Activated CD4-positive, alpha-beta T cell treated with anti-CD3 and anti-CD28 coated beads, Interleukin-2, Interleukin-4, amounts not matched to agents 100 ng/mL and 50 ng/mL, durations not matched to agents 16 hours and 8 hours (primary cell): Measurements from ENCODE around the gene PIP5K1C.
"Not testable (repeated sequence)": the region's sequence is repeated elsewhere in the genome, so short reads cannot be mapped to it uniquely, and the experiment has no call there.

Experiments
- DNase-seq: peaks from one replicate; pipeline ENCODE4 v3.0.0-alpha.2; 2020; ENCODE audit warnings: low spot score

PIP5K1C gene

GRCh38 chr19:3586707-3587346 lies 113.4 kb downstream of the PIP5K1C start:
- DNase-seq, result no peak

GRCh38 chr19:3586127-3586626 lies 114.1 kb downstream of the PIP5K1C start:
- DNase-seq, result no peak

GRCh38 chr19:3585301-3586126 lies 114.8 kb downstream of the PIP5K1C start, which contains the start of gene GIPC3:
Gene GIPC3, plus strand, starts transcription at chr19:3585478. Its CDS starts 120 bp downstream, at chr19:3585598.
- no peak for DNase-seq

- DNase-seq, result not testable (repeated sequence)
These were observed 116.0 kb downstream of the PIP5K1C start for GRCh38 chr19:3584036-3584802.

GRCh38 chr19:3581792-3582191 lies 118.5 kb downstream of the PIP5K1C start:
- DNase-seq, result not testable (repeated sequence)
